Osteocyte (in vitro differentiated cells): ENCODE measurements around the gene CHRD. TPM values are rescaled to one million over a fixed set of nuclear protein-coding genes. Genes with fewer than 3 reads are reported as not detected.

Source experiments
- DNase-seq: peaks from one replicate; pipeline ENCODE4 v3.0.0; 2021; ENCODE audit warnings: mixed read lengths; ENCODE audit not compliant: unreplicated experiment; ENCODE audit errors: extremely low spot score
- H3K27ac Mint-ChIP-seq: one replicate; pipeline ENCODE4 v1.8.0; 2021; ENCODE audit warnings: mild to moderate bottlenecking, mixed read lengths; ENCODE audit not compliant: unreplicated experiment
- H3K27me3 Mint-ChIP-seq: one replicate; pipeline ENCODE4 v1.8.0; 2021; ENCODE audit warnings: mixed read lengths; ENCODE audit not compliant: unreplicated experiment
- H3K36me3 Mint-ChIP-seq: one replicate; pipeline ENCODE4 v1.8.0; 2021; ENCODE audit warnings: mixed read lengths; ENCODE audit not compliant: unreplicated experiment
- H3K4me1 Mint-ChIP-seq: one replicate; pipeline ENCODE4 v1.8.0; 2021; ENCODE audit warnings: mixed read lengths; ENCODE audit not compliant: unreplicated experiment
- H3K4me3 Mint-ChIP-seq: one replicate; pipeline ENCODE4 v1.8.0; 2021; ENCODE audit warnings: mild to moderate bottlenecking, moderate library complexity, mixed read lengths; ENCODE audit not compliant: unreplicated experiment
- H3K9me3 Mint-ChIP-seq: one replicate; pipeline ENCODE4 v1.8.0; 2021; ENCODE audit warnings: mixed read lengths; ENCODE audit not compliant: unreplicated experiment
- CTCF ChIP-seq: fragments of 200-600 bp; sonication (generic); IDR thresholded peaks from 2 replicates; pipeline ENCODE4 v1.5.0; 2021; ENCODE audit warnings: antibody characterized with exemption, mild to moderate bottlenecking, moderate library complexity
- total RNA-seq: library from RNA; stranded (reverse); gene quantifications from 2 replicates; pipeline ENCODE4 v1.2.1, GENCODE V29; 2021

Gene CHRD
- total RNA-seq, 1 donor from 2014 or later, result 4.4 TPM

DNA sequence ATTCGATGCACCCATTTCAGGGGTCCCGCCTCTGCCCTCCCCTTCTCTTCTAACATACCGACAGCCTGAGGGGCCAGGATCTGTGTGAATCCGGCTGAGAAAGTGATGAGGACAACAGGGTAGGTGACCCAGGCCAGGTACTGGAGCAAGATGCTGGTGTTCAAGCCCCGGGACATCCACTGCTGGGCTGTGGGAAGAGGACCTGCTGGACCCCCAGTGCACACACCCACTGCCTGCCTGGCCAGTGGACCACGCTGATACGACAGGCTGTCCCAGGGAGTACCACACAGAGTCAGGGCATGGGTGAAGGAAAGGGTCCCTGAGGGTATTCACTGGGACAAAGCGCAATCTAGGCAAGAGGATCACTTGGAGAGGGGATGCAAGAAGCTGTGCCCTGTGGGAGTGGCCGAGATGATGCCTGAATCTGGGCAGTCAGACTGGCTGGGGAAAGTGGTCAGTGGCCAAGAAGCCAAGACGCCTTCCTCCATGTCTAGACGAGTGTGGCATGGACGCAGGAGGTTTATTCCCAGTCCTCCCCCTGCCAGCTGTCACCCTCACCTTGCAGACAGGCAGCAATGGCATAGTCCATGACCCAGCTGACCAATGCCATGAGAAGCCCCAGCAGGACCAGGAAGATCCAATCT is 21.6 kb upstream of the CHRD start:
- DNase-seq, result no peak
- no peaks in the 10 kb centered on the region for H3K27me3 Mint-ChIP-seq
- H3K27ac Mint-ChIP-seq, result no peak overlapping the region
- peaks cover 9% of the 10 kb centered on the region for H3K36me3 Mint-ChIP-seq
- no peak overlapping the region for H3K4me3 Mint-ChIP-seq
- no peak for TF ChIP-seq CTCF
- H3K4me1 Mint-ChIP-seq, result peaks cover 17% of the 10 kb centered on the region
- H3K9me3 Mint-ChIP-seq, result no peaks in the 10 kb centered on the region

DNA sequence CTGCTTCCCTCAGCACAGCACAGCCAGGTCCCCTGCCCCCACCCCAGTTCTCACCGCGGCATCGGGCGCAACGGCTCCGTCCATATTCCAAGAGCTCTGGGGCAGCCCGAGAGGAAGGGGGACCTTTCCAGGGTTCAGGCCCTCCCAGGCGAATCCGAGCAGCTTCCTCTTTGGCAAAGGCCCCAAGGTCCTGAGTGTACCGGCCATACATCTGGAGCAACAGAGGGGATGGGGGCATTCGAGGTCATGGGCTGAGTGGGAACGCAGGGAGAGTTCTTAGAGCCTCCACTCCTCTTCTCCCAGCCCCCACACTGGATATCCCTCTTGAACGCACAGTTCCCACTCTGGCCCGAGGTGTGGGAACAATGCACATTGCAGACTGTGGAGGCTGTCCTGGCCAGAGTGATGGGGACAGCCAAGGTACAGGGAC is 20.9 kb upstream of the CHRD start:
- Mint-ChIP-seq H3K27me3 (no peaks in the 10 kb centered on the region), H3K4me1 (peaks cover 19% of the 10 kb centered on the region), H3K27ac (no peak overlapping the region), H3K9me3 (no peaks in the 10 kb centered on the region), H3K36me3 (peaks cover 9% of the 10 kb centered on the region), H3K4me3 (no peak overlapping the region)
- no peak for DNase-seq
- no peak for TF ChIP-seq CTCF

- H3K36me3 Mint-ChIP-seq, result peaks cover 9% of the 10 kb centered on the region
- peaks cover 24% of the 10 kb centered on the region for H3K4me1 Mint-ChIP-seq
- H3K4me3 Mint-ChIP-seq, result no peak overlapping the region
- H3K9me3 Mint-ChIP-seq, result no peaks in the 10 kb centered on the region
- TF ChIP-seq CTCF, result no peak
- no peak overlapping the region for H3K27ac Mint-ChIP-seq
- no peak for DNase-seq
- H3K27me3 Mint-ChIP-seq, result no peaks in the 10 kb centered on the region
Observed at GRCh38 chr3:184359610-184360009, 20.2 kb upstream of the CHRD start.

DNA sequence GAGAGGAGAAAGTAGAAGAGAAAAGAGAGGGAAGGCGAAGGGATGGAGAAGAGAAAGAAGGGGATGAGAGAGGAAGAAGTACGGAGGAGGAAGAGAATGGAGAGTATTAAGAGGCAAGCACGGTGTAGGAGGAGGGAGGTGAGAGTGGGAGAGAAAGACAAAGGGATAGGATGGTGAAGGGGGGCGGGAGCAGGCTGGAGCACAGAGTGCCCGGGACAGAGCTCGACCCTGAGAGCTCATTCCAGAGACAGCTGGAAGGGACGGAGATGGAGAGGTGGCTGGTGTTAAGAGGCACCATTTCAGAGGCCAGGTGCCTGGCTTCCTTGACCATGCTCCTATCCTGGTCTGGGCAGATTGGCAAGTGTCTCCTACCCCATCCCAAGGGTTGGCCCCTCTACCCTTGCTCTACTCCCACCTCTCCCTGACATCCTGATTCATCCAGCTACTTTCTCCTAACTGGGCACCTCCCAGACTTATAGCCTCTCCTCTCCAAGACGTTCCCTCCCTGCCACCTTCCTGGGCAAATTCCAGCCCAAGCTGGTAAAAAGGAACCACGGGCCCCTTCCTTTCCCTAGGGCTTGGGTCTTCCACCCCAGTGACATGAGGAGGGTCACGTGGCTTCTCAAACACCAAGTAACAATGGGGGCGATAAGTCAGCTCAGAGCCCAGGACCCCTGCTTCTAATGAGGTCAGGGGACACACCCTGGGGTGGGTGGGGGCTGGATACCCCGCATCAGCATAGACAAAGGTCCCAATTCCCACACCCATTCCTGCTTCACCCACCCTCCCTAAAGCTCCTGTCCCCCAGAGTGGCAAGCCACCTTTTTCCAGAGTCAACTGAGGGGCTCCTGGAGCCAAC is 19.6 kb upstream of the CHRD start:
- Mint-ChIP-seq H3K36me3 (peaks cover 13% of the 10 kb centered on the region), H3K27me3 (no peaks in the 10 kb centered on the region), H3K4me1 (peaks cover 28% of the 10 kb centered on the region), H3K4me3 (peak overlapping the region; percentile 77), H3K27ac (no peak overlapping the region), H3K9me3 (no peaks in the 10 kb centered on the region)
- no peak for DNase-seq
- no peak for TF ChIP-seq CTCF

DNA sequence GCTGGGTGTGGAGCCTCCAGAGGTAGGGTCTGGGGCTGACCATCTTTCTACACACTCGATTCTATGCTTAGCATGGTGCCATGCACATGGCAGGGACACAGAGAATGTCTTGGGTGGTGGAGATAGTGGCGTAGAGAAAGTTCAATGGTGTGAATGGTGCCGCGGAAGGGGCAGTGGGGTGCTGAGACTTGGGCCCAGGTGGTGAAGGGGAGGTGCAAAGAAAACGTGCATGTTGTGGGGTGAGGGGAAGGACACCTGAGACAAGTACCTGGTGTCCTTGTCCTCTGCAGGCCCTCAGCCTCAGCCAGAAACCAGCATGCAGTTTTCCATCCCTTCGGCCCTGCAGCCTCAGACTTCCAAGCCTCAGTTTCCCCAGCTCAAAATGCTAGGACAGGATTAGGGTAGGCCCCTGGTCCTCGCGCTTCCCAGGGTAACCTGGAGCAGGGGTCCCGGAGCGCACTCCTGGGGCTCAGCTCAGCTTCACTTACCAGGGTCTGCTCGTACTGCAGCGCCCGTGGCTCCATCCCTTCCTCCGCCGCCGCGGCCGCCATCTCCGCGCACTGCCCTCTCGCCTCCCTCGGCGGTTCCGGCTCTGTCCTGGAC is 18.8 kb upstream of the CHRD start:
- no peaks in the 10 kb centered on the region for H3K27me3 Mint-ChIP-seq
- H3K4me1 Mint-ChIP-seq, result peaks cover 29% of the 10 kb centered on the region
- no peaks in the 10 kb centered on the region for H3K9me3 Mint-ChIP-seq
- peak overlapping the region; percentile 77 for H3K4me3 Mint-ChIP-seq
- no peak for TF ChIP-seq CTCF
- no peak overlapping the region for H3K27ac Mint-ChIP-seq
- peaks cover 12% of the 10 kb centered on the region for H3K36me3 Mint-ChIP-seq
- no peak for DNase-seq
